Lung (tissue), 12 donors: ENCODE measurements around the gene MRE11. TPM values are rescaled to one million over a fixed set of nuclear protein-coding genes. Genes with fewer than 3 reads are reported as not detected.

Experiments
- ATAC-seq: fragments of 200-7000 bp; cut with Tn5 transposase; one replicate; pipeline ENCODE4 v1.9.1; 2020; ENCODE audit warnings: moderate number of reproducible peaks; ENCODE audit not compliant: insufficient read depth, low FRiP score
- DNase-seq, 3 donors: peaks; one replicate each; pipeline ENCODE4 v3.0.0-alpha.2; 2013 to 2017
- H3K27ac ChIP-seq, 2 donors: one replicate each; pipeline ENCODE4 v1.5.1; 2013; ENCODE audit warnings: mild to moderate bottlenecking in 2 of 2, moderate library complexity in 2 of 2, control low read depth in 1 of 2, inconsistent platforms in 1 of 2, low read depth in 1 of 2, low read length in 1 of 2
- H3K27me3 ChIP-seq, 3 donors: one replicate each; pipeline ENCODE4 v1.5.1; 2013; ENCODE audit warnings: low read length in 2 of 3; ENCODE audit not compliant: control insufficient read depth in 3 of 3, insufficient read depth in 3 of 3
- H3K36me3 ChIP-seq, 4 donors: one replicate each; pipeline ENCODE4 v1.5.1; 2013; ENCODE audit warnings: low read length in 4 of 4, mild to moderate bottlenecking in 1 of 4, moderate library complexity in 1 of 4; ENCODE audit not compliant: control insufficient read depth in 4 of 4, insufficient read depth in 4 of 4
- H3K4me1 ChIP-seq, 5 donors: one replicate each; pipeline ENCODE4 v1.5.1; 2013; ENCODE audit warnings: low read length in 5 of 5, mild to moderate bottlenecking in 2 of 5, moderate library complexity in 1 of 5; ENCODE audit not compliant: control insufficient read depth in 5 of 5, insufficient read depth in 5 of 5
- H3K4me3 ChIP-seq: one replicate; pipeline ENCODE4 v1.5.1; 2013; ENCODE audit warnings: mild to moderate bottlenecking, control low read depth, moderate library complexity
- H3K9ac ChIP-seq, 2 donors: one replicate each; pipeline ENCODE4 v1.5.1; 2013; ENCODE audit warnings: low read length in 2 of 2, control low read depth in 1 of 2; ENCODE audit not compliant: insufficient read depth in 1 of 2
- H3K9me3 ChIP-seq, 4 donors: one replicate each; pipeline ENCODE4 v1.5.1; 2013; ENCODE audit warnings: low read length in 3 of 4, mild to moderate bottlenecking in 1 of 4, moderate library complexity in 1 of 4; ENCODE audit not compliant: control insufficient read depth in 4 of 4, insufficient read depth in 3 of 4
- WGBS, 2 donors: extraction: QIAGEN DNeasy Blood & Tissue Kit; methylation state at CpG; one replicate each; pipeline ENCODE4 v1.1.7; 2013; 5-methylcytosine and 5-hydroxymethylcytosine counted together
- polyA plus RNA-seq, 2 donors: library from polyadenylated mRNA; stranded (reverse); fragments of 200-250 nt; gene quantifications; one replicate each; pipeline ENCODE4 v1.2.1, GENCODE V29; 2013
- total RNA-seq, 2 donors: library from RNA; depleted of rRNA in 1 of 2; stranded (reverse); fragments of >200 nt in 1 of 2; gene quantifications; one replicate each; pipeline ENCODE4 v1.2.1, GENCODE V29; 2014 to 2021
- TF ChIP-seq, protein P1 (sequence below): IDR thresholded peaks from 2 replicates; pipeline ENCODE4 v1.5.1; 2012; ENCODE audit warnings: mild to moderate bottlenecking; ENCODE audit errors: control extremely low read depth, extremely low read depth
- donor health status: control.
- donor health status: control.
- donor health status: Bipolar disorder and iron deficiency.
- donor health status: healthy.
- donor health status: DM: yes; HTN: yes; CAD: no.

The MRE11 gene
- total and polyA plus RNA-seq, 4 donors, result 4.3 to 67.8 (median 10.8) TPM

DNA sequence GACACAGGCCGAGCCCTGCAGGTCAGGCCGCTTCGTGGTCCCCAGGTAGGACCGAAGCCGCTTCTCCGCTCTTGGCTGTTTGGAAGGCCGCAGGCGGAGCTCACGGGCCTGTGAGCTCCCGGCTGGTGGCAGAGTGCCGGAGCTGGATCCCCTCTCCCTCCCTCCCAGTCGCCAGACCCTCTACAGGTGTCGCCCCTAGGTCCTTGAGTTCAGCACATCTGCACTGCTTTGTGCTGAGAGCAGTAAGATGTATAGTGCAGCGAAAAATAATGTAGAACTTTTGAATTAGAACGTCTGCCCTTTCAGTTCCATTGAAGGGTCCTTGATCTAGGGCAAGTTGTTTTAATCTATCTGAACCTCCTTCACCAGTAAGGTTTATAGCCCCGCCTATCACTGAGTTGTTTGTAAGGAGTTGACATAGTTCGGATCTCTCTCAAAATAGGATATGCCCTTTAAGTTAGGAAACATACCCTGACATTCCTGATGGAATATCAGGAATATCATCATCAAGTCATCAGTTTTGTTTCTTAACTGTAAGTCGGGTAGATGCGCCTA is 559 bp upstream of the MRE11 start:
- H3K9me3 ChIP-seq, result no peaks in the 10 kb centered on the region
- peak overlapping the region; percentile 57 to 66 for H3K9ac ChIP-seq
- H3K4me3 ChIP-seq, result peak overlapping the region; percentile 90
- H3K27ac ChIP-seq, result peak overlapping the region; percentile 77 to 93
- peaks cover 0 to 13% (median 0%) of the 10 kb centered on the region in 5 donors for H3K4me1 ChIP-seq
- H3K27me3 ChIP-seq, result no peaks in the 10 kb centered on the region
- TF ChIP-seq, protein P1, sequence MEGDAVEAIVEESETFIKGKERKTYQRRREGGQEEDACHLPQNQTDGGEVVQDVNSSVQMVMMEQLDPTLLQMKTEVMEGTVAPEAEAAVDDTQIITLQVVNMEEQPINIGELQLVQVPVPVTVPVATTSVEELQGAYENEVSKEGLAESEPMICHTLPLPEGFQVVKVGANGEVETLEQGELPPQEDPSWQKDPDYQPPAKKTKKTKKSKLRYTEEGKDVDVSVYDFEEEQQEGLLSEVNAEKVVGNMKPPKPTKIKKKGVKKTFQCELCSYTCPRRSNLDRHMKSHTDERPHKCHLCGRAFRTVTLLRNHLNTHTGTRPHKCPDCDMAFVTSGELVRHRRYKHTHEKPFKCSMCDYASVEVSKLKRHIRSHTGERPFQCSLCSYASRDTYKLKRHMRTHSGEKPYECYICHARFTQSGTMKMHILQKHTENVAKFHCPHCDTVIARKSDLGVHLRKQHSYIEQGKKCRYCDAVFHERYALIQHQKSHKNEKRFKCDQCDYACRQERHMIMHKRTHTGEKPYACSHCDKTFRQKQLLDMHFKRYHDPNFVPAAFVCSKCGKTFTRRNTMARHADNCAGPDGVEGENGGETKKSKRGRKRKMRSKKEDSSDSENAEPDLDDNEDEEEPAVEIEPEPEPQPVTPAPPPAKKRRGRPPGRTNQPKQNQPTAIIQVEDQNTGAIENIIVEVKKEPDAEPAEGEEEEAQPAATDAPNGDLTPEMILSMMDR, result no peak
- WGBS, 2 donors, result 4 to 6% methylated on average over 19 of the region's 19 CpGs
- DNase-seq (no peak), ATAC-seq (peak; percentile 63)
- H3K36me3 ChIP-seq, result peaks cover 12 to 22% (median 14%) of the 10 kb centered on the region in 4 donors

DNA sequence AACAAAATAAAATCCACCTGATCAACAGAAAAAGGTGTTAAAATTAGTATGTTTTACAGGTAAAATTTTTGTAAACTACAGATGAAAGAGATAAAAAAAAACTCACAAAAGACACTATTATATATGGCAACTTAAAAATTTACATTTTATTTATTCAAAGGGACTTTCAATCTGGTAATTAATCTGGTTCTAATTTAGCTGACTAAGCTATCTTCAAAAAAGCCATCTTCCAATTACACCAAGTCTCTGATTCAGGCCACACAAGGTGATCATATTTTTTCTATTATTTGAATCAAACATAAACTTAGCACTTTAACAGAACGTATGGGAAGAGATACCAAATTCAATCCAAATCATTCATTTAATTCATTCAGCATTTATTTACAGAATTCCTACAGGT is 7.6 kb downstream of the MRE11 start:
- ATAC-seq (no peak), DNase-seq (no peak)
- peaks cover 13 to 31% (median 19%) of the 10 kb centered on the region in 4 donors for H3K36me3 ChIP-seq
- no peaks in the 10 kb centered on the region for H3K4me1 ChIP-seq
- H3K4me3 ChIP-seq, result no peak overlapping the region
- WGBS, 2 donors, result 96 to 98% methylated on average over 1 of the region's 1 CpG
- H3K27ac ChIP-seq, result no peak overlapping the region
- no peaks in the 10 kb centered on the region for H3K27me3 ChIP-seq
- no peaks in the 10 kb centered on the region for H3K9me3 ChIP-seq
- TF ChIP-seq, protein P1, result no peak
- no peak overlapping the region for H3K9ac ChIP-seq

DNA sequence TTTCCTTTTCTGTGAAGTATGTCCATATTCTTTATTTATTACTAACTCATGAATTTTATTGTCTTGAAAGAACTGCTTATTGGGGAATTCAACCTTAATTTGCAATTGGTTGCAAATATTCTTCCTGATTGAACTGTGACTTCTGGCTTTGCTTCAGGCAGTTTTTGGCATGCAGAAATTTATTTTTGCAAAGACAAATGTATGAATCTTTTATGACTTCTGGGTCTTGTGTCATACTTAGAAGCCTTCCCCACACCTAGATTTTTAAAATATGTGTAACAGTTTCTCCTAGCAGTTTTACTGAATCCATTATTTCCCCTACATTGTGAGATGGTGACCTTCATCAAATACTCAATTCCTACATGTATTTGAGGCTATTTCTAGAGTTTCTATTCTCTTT is 12.3 kb downstream of the MRE11 start:
- DNase-seq (no peak), ATAC-seq (no peak)
- no peaks in the 10 kb centered on the region for H3K27me3 ChIP-seq
- peaks cover 11 to 25% (median 19%) of the 10 kb centered on the region in 4 donors for H3K36me3 ChIP-seq
- no peak overlapping the region for H3K9ac ChIP-seq
- TF ChIP-seq, protein P1, result no peak
- H3K27ac ChIP-seq, result no peak overlapping the region
- H3K9me3 ChIP-seq, result no peaks in the 10 kb centered on the region
- no peaks in the 10 kb centered on the region for H3K4me1 ChIP-seq
- no peak overlapping the region for H3K4me3 ChIP-seq

DNA sequence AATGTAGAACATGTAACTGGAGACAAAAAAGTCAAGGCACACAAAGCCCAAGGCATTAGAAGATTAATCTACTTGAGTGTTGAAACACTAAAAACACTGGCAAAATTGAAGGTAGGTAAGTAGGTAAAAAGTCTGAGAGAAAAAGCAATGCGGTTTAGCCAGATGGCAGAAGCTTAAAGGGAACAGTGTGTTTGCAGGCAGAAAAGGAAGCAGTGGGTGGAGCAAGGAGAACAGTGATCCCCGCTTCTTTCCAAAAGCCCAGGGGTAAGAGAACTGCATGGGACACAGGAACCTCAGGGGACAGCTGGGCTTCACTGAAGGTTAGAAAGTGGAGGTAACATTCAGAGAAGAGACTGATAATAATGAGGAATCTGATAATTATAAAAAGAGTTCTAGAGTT is 16.0 kb downstream of the MRE11 start:
- ATAC-seq, result no peak

More for the DNA sequence above, 16.0 kb downstream of the MRE11 start:
- no peak for DNase-seq
- H3K27ac ChIP-seq, result no peak overlapping the region
- H3K4me1 ChIP-seq, result no peaks in the 10 kb centered on the region
- H3K27me3 ChIP-seq, result no peaks in the 10 kb centered on the region
- peaks cover 7 to 24% (median 15%) of the 10 kb centered on the region in 4 donors for H3K36me3 ChIP-seq
- WGBS, 2 donors, result 43 to 69% methylated on average over 2 of the region's 2 CpGs
- no peaks in the 10 kb centered on the region for H3K9me3 ChIP-seq
- TF ChIP-seq, protein P1, result no peak
- H3K4me3 ChIP-seq, result no peak overlapping the region
- no peak overlapping the region for H3K9ac ChIP-seq
